Measurements from ENCODE around the gene STK25.

GRCh38 chr2:241511091-241511741 is 2.8 kb upstream of the STK25 start:
- TF ChIP-seq, protein P1, sequence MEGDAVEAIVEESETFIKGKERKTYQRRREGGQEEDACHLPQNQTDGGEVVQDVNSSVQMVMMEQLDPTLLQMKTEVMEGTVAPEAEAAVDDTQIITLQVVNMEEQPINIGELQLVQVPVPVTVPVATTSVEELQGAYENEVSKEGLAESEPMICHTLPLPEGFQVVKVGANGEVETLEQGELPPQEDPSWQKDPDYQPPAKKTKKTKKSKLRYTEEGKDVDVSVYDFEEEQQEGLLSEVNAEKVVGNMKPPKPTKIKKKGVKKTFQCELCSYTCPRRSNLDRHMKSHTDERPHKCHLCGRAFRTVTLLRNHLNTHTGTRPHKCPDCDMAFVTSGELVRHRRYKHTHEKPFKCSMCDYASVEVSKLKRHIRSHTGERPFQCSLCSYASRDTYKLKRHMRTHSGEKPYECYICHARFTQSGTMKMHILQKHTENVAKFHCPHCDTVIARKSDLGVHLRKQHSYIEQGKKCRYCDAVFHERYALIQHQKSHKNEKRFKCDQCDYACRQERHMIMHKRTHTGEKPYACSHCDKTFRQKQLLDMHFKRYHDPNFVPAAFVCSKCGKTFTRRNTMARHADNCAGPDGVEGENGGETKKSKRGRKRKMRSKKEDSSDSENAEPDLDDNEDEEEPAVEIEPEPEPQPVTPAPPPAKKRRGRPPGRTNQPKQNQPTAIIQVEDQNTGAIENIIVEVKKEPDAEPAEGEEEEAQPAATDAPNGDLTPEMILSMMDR (conservative IDR thresholded peaks at IDR 0.05 in 1 of 2, IDR thresholded peaks at IDR 0.05 in 1 of 2; ENCODE audit: extremely low read depth in 1 of 2, insufficient read depth in 1 of 2, low read depth in 1 of 2, low read length in 2 of 2): no peak
- no peak for TF ChIP-seq EZH2 (IDR thresholded peaks at IDR 0.05; ENCODE audit: borderline replicate concordance, low read length)

All from mammary epithelial cell (primary cell).